DMS114 treated with DMSO at 0.1 percent for 48 hours (cell line): ENCODE measurements around the gene TTLL3.
"Not testable (repeated sequence)": the region's sequence is repeated elsewhere in the genome, so short reads cannot be mapped to it uniquely, and the experiment has no call there.

Experiments
- DNase-seq: peaks from one replicate; lab custom pipeline; 2025; ENCODE audit not compliant: unreplicated experiment; lab: John Stamatoyannopoulos, UW

TTLL3 gene

GRCh38 chr3:9837701-9838582, 27.9 kb downstream of the TTLL3 start:
- DNase-seq: no peak

DNA sequence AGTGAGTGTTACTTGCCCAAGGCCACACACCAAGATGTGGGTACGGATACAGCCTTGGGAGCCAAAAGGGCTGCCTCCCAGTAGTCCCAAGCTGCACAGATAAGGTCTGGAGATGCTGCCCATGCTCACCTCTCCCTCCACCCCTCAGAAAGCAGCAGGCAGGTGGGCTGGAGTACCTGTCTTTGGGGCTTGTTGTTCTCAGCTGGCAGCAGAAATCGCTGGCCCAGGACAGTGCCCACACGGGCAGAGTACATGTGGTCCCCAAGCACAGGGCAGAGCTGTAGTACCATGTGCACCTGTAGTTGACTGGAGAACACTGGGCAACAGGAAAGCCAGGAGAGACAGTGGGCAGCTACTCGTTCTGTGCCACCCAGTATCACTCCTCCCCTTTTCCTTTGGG, 28.8 kb downstream of the TTLL3 start:
- DNase-seq: no peak

- DNase-seq: no peak
Measured at GRCh38 chr3:9841015-9841414, 31.0 kb downstream of the TTLL3 start.

GRCh38 chr3:9843715-9844438, 33.8 kb downstream of the TTLL3 start, which contains the start of gene RPUSD3:
RPUSD3 (minus strand) TSS chr3:9844008; CDS start chr3:9843990, 18 bp downstream.
- DNase-seq: peak; percentile 80

- no peak for DNase-seq
Measured at GRCh38 chr3:9846231-9846630, 36.2 kb downstream of the TTLL3 start.

DNA sequence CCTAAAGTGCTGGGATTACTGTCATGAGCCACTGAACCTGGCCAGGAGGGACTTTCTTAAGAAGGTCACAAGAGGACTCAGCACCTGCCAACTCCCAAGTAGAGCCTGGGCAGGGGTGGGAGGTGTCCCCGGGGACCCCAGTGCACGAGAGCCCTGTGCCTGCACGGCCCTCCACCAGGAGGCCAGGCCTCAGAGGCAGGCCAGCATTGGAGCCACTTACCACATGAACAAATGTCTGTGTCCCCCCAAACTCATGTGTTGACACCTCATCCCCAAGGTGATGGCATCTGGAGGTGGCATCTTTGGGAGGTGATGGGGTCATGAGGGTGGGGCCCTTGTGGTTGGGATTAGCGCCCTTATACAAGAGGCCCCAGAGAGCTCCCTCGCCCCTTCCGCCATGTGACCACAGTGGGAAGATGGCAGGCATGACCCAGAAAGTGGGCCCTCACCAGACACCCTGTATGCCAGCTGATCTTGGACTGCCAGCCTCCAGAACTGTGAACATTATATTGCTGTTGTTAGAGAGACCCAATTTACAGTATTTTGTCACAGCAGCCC, 36.9 kb downstream of the TTLL3 start:
- no peak for DNase-seq

GRCh38 chr3:9847870-9848269, 37.8 kb downstream of the TTLL3 start:
- DNase-seq: not testable (repeated sequence)

- not testable (repeated sequence) for DNase-seq
Measured at GRCh38 chr3:9848860-9849259, 38.8 kb downstream of the TTLL3 start.

DNA sequence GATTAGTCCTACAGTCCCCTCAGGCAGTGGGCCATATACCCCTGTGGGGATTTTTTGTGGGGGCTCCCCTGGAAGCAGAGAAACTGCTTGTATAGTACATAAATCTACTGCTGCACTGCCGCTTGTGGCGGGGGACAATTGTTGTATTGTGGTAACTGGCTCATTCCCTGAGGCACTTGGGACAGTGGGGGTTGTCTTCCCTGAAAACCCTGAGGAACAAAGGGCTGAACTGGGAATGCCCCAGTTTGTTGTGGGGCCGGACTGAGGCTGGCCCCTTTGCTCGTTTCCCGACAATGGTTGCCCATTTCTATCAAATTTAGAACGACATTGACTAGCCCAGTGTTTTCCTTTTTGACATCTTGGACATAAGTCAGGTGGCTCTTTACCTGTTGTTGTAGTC, 41.3 kb downstream of the TTLL3 start:
- not testable (repeated sequence) for DNase-seq

- not testable (repeated sequence) for DNase-seq
Measured at GRCh38 chr3:9851926-9852325, 41.9 kb downstream of the TTLL3 start.

DNA sequence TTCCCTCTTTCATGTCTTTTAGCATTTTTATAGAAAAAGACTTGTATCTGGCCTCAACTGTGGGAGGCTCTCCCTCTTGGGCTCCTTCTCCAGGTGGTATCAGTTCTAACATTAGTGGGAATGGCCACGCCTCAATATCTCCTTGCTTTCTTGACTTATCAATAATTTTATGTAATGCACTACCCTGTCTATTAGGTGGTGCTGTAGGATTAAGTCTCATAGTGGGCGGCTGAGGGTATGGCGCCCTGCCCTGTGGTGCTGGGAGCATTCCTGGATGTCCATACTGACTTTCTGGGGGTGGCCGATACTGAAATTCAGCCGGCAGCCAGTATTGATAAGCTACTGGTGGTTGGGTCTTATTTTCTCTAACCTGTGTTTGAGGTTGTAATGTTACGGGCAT, 42.5 kb downstream of the TTLL3 start:
- DNase-seq: no peak

GRCh38 chr3:9854291-9854940, 44.4 kb downstream of the TTLL3 start:
- DNase-seq: not testable (repeated sequence)

- no peak for DNase-seq
Measured at GRCh38 chr3:9855594-9855993, 45.5 kb downstream of the TTLL3 start.

- no peak for DNase-seq
Measured at GRCh38 chr3:9859530-9860025, 49.5 kb downstream of the TTLL3 start.

DNA sequence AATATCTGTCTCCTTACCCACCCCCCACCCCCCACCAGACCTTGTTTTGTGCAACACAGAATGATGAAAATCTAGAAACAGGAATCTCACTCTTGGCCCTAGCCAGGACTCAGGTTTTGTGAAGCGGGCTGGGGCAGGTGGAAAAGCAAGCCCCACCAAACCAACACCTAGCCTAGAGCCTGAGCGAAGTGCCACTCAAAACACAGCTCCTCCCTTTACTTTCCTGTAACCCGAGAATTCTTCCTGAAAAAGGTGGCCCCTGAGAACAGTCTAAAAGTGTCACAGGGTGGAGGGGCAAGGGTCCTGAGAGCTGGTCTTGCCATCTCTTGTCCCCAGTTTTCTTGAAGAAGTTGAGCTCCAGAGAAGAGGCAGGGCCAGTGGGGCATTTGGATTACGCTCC, 51.1 kb downstream of the TTLL3 start:
- DNase-seq: no peak

DNA sequence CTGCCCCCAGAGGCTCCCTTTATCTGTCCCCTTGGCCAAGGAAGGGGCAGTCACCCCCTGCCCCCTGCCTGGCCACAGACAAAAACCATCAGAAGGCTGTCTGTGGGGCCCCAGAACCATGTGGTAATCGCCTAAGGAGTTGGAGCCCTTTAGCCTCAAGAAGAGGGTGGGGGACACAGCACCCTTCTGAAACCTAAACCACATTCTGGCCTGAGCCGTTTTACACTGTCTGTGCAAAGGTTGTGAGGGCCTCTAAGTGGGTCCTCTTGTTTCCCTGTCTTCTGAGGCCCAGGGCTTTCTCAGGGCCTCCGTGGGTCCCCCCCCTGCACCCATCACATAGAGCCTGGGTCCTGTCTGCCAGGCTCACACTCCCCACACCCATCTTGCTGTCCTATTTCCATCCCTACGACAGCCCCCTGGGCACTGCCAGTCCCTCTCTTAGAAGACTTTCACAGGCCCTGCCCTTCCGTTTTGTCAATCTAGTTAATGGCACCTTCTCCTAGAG, 51.6 kb downstream of the TTLL3 start:
- no peak for DNase-seq

DNA sequence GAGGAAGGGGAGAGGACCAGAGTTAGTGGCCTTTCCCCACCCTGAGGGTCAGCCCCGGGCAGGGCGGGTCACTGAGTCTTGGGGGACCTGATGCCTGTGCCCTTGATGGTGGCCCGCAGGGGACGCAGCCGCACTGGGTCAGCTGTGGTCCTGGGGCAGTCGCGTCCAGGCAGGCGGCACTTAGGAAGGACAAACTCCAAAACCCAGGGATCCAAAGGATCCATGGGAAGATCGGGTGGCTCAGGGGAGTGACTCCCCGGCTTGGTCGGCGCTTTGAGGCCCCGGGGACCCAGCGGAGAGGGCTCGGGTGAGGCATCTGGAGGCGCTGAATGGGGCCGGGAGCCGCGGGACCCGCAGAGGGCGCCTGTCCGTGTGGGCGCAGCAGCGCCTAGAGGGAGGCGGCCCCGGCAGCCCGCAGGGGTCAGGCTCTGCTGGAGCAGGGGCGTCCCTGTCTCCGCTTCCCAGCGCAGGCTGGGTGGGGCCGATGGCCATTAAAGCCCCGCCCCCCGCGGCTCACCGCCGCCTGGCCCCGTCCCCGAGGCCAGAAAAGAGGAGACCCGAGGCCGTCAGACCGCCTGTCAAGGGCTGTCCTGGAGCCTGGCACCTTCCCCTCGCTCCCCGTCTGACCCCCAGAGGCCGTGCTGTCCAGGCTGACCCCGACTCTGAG, 52.5 kb downstream of the TTLL3 start:
- no peak for DNase-seq

- DNase-seq: no peak
Measured at GRCh38 chr3:9863058-9863772, 53.2 kb downstream of the TTLL3 start.

DNA sequence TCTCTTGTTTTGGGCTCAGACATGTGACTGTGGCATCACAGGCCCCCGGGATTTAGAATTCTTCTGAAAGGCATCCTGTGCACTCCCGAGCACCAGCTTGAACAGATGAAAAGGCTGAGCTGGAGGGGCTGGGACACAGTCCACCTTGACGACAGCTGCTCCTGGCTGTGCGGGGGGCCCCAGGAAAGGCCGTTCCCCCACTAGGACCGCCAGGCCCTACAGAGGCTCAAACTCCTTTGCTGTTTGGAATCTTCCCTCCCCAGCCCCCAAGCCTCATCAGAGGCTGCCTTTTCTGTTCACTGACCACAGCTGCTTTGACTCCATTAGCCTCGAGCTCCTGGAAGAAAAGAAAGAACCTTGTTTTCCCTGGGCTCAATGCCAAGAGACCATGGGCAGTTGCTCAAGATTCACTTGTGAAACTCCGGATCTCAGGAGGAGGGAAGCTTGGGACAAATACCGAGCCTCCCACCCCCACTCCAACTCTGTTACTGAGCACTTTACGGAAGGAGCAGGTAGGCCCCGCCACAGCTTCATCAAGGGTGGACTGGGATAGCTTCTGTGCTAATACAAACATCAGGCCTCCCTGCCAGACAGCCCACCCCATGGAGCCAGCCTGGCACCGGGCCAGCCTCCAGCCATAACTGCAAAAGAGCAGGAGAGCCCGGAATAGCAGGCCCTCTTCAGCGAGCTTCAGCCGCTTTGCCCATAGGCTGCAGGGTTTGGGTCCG, 54.3 kb downstream of the TTLL3 start:
- DNase-seq: no peak
